HG03095 (cell line): Measurements from ENCODE around the gene CCL11.
"Not testable (repeated sequence)": the region's sequence is repeated elsewhere in the genome, so short reads cannot be mapped to it uniquely, and the experiment has no call there.

Source experiments
- ATAC-seq: cut with Tn5 transposase; IDR thresholded peaks from one replicate; pipeline ENCODE4 v1.9.1; 2021; ENCODE audit warnings: moderate library complexity; ENCODE audit not compliant: unreplicated experiment

CCL11 gene

DNA sequence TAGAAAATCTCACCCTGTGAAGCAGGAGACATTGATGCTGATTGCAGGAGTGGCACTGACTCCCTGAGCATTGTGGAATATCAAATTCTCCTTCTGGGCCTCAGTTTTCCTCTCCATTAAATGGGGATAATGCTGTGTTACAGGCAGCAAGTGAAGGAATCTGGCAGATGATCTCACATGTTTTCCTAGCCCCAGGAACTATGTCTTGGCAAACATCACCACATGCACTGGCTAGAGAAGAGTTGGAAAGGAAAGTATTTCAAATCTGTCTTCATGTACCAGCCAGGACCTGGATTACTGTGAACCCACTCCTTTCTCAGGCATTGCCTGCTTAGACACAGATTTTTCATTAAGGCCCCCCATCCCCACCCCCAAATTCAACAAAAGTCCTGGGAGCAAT lies 20.1 kb downstream of the CCL11 start:
- ATAC-seq: no peak

DNA sequence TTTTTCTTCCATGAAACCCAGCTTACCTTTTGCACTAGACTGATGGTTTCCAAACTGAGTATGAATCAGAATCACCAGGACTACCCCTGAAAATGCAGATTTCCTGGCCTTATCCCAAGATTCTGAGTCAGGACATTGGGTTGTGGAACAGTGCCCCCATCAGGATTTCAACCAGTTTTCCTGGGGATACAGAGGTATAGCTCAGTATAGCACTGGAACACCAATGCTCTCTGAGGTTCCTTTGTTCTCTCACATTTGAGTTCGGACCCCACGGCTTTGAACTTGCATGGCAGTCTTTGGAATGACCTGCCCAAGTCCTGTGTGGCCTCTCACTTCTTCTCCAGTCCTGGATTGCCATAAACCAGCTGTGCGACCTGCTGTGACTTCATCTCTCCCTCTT lies 20.9 kb downstream of the CCL11 start:
- ATAC-seq: no peak

- ATAC-seq: no peak
Observed at GRCh38 chr17:34307110-34307509, 21.6 kb downstream of the CCL11 start.

DNA sequence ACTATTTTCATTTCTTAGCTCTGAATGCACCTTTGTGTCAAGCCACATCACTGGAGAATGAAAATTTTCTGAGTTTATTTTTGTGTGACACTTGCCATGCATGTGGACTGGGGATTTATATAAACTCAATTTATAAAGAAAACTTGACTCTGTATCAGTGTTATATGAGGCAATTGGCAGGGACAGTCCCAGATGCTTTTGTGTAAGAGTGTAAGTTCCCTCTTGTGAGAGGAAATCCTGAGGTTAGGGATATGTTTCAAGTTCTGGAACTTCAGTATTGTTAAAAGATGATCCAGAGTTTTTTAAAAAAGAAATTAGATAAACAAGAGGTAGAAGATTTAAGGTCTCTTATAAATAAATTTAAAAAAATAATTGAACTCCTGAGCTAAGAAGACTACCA lies 22.8 kb downstream of the CCL11 start:
- no peak for ATAC-seq

GRCh38 chr17:34311291-34311690 lies 25.7 kb downstream of the CCL11 start:
- ATAC-seq: no peak

GRCh38 chr17:34312080-34312479 lies 26.5 kb downstream of the CCL11 start:
- no peak for ATAC-seq

GRCh38 chr17:34313164-34313563 lies 27.6 kb downstream of the CCL11 start:
- ATAC-seq: no peak

DNA sequence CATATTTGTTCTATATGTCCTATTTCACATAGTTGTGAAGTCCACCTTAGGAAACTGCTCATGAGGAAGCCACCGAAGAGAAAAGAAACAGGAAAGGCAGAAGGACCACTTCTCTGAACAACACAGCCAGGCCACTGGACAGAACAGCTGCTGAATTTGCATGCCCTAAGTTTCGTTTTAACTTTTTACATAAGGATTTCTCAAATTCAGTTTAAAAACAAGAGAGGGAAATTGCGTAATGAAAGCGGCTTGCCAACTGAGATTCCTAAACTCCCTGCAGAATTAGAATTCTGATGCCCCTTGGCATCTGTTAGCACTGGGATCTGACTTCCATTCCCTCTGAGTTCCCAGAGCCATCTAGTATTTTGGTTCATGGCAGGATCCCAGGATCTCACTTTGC lies 28.7 kb downstream of the CCL11 start:
- ATAC-seq: no peak

GRCh38 chr17:34318474-34318873 lies 32.9 kb downstream of the CCL11 start:
- ATAC-seq: no peak

GRCh38 chr17:34319039-34319483 lies 33.5 kb downstream of the CCL11 start, which contains the start of gene CCL8:
CCL8 (plus strand) TSS chr17:34319435; CDS start chr17:34319502, 67 bp downstream.
- no peak for ATAC-seq

- ATAC-seq: no peak
Observed at GRCh38 chr17:34321964-34322363, 36.4 kb downstream of the CCL11 start.

GRCh38 chr17:34327580-34327979 lies 42.0 kb downstream of the CCL11 start:
- not testable (repeated sequence) for ATAC-seq

DNA sequence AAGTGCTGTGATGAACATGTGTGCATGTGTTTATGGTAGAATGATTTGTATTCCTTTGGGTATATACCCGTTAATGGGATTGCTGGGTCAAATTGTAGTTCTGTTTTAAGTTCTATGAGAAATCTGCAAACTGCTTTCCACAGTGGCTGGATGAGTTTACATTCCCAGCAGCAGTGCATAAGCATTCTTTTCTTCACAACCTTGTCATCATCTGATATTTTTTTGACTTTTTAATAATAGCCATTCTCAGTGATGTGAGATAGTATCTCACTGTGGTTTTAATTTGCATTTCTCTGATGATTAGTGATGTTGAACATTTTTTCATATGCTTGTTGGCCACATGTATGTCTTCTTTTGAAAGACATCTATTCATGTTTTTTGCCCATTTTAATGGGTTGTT lies 52.2 kb downstream of the CCL11 start:
- no peak for ATAC-seq
